ENCODE measurements around the gene REEP3.
A peak's percentile ranks its signal among the peaks of the same experiment; 100 is the strongest.
"Not testable (repeated sequence)": the region's sequence is repeated elsewhere in the genome, so short reads cannot be mapped to it uniquely, and the experiment has no call there.

Gene REEP3

GRCh38 chr10:63631991-63632390 lies 110.8 kb downstream of the REEP3 start:
- peak; percentile 47 for DNase-seq

GRCh38 chr10:63633677-63634487 lies 112.7 kb downstream of the REEP3 start:
- peak; percentile 50 for DNase-seq

GRCh38 chr10:63634488-63635065 lies 113.4 kb downstream of the REEP3 start:
- DNase-seq, result peak; percentile 81

- no peak for DNase-seq
These were observed 115.6 kb downstream of the REEP3 start for GRCh38 chr10:63636812-63637211.

GRCh38 chr10:63637901-63638327 lies 116.7 kb downstream of the REEP3 start:
- no peak for DNase-seq

GRCh38 chr10:63641366-63641765 lies 120.2 kb downstream of the REEP3 start:
- DNase-seq, result no peak

GRCh38 chr10:63641799-63642198 lies 120.6 kb downstream of the REEP3 start:
- DNase-seq, result no peak

- DNase-seq, result no peak
These were observed 121.6 kb downstream of the REEP3 start for GRCh38 chr10:63642808-63643207.

- no peak for DNase-seq
These were observed 123.4 kb downstream of the REEP3 start for GRCh38 chr10:63644418-63645142.

- no peak for DNase-seq
These were observed 124.0 kb downstream of the REEP3 start for GRCh38 chr10:63645195-63645594.

- no peak for DNase-seq
These were observed 125.3 kb downstream of the REEP3 start for GRCh38 chr10:63646491-63646890.

- no peak for DNase-seq
These were observed 130.7 kb downstream of the REEP3 start for GRCh38 chr10:63651864-63652263.

GRCh38 chr10:63653747-63654146 lies 132.5 kb downstream of the REEP3 start:
- no peak for DNase-seq

GRCh38 chr10:63657761-63658160 lies 136.6 kb downstream of the REEP3 start:
- no peak for DNase-seq

GRCh38 chr10:63660941-63661340 lies 139.7 kb downstream of the REEP3 start:
- not testable (repeated sequence) for DNase-seq

- DNase-seq, result no peak
These were observed 140.1 kb downstream of the REEP3 start for GRCh38 chr10:63661347-63661746.

- no peak for DNase-seq
These were observed 143.2 kb downstream of the REEP3 start for GRCh38 chr10:63664341-63664885.

GRCh38 chr10:63665006-63665580 lies 143.9 kb downstream of the REEP3 start:
- DNase-seq, result not testable (repeated sequence)

GRCh38 chr10:63665670-63666134 lies 144.5 kb downstream of the REEP3 start:
- peak; percentile 13 for DNase-seq

GRCh38 chr10:63666836-63667383 lies 145.7 kb downstream of the REEP3 start:
- DNase-seq, result peak; percentile 96

GRCh38 chr10:63667596-63668480 lies 146.6 kb downstream of the REEP3 start:
- peak; percentile 72 for DNase-seq

All from fibroblast of upper back skin (primary cell).